WTC11 (cell line): Measurements from ENCODE around the gene CHRNA3. TPM values are rescaled to one million over a fixed set of nuclear protein-coding genes. Genes with fewer than 3 reads are reported as not detected.

ENCODE experiments used
- ATAC-seq: fragments of 200-7000 bp; cut with Tn5 transposase; 2 replicates; pipeline ENCODE4 v1.10.0; 2021; ENCODE audit warnings: mild to moderate bottlenecking, moderate library complexity
- CTCF ChIA-PET: fragments of 300-600 bp; sonication (Branson Sonifier 250); formaldehyde crosslinking; loops from one replicate; lab custom pipeline; 2021; ENCODE audit warnings: antibody characterized with exemption; lab: Charles Lee
- POLR2A ChIA-PET: fragments of 350-600 bp; sonication (Branson Sonifier 250); formaldehyde crosslinking; loops from one replicate; lab custom pipeline; 2021; ENCODE audit warnings: antibody characterized with exemption; lab: Charles Lee
- DNase-seq: peaks from one replicate; pipeline ENCODE4 v3.0.0; 2021; ENCODE audit warnings: low spot score
- H3K27ac Mint-ChIP-seq: 2 replicates; pipeline ENCODE4 v1.8.0; 2021; ENCODE audit warnings: mixed read lengths
- H3K27me3 Mint-ChIP-seq: 2 replicates; pipeline ENCODE4 v1.8.0; 2021; ENCODE audit warnings: low read depth, mild to moderate bottlenecking, moderate library complexity, mixed read lengths
- H3K36me3 Mint-ChIP-seq: 2 replicates; pipeline ENCODE4 v1.8.0; 2021; ENCODE audit warnings: mixed read lengths
- H3K4me1 Mint-ChIP-seq: 2 replicates; pipeline ENCODE4 v1.8.0; 2022; ENCODE audit warnings: mixed read lengths
- H3K4me3 Mint-ChIP-seq: 2 replicates; pipeline ENCODE4 v1.8.0; 2021; ENCODE audit warnings: mild to moderate bottlenecking, moderate library complexity, mixed read lengths
- H3K9me3 Mint-ChIP-seq: 2 replicates; pipeline ENCODE4 v1.8.0; 2021; ENCODE audit warnings: mixed read lengths
- ATF3 ChIP-seq: sonication (generic); formaldehyde crosslinking; conservative IDR thresholded peaks from 2 replicates; pipeline ENCODE4 v1.8.1; 2022; ENCODE audit warnings: mild to moderate bottlenecking, missing genetic modification reagents
- CDX4 ChIP-seq: fragments of 250-450 bp; sonication (Bioruptor Pico); IDR thresholded peaks from 2 replicates; pipeline ENCODE4 v1.9.0; 2021; ENCODE audit warnings: moderate library complexity, mild to moderate bottlenecking, inconsistent platforms, borderline replicate concordance
- E2F4 ChIP-seq: sonication (generic); formaldehyde crosslinking; IDR thresholded peaks from 2 replicates; pipeline ENCODE4 v1.8.1; 2022; ENCODE audit warnings: low read depth, mild to moderate bottlenecking, moderate library complexity, missing genetic modification reagents, borderline replicate concordance
- EMX1 ChIP-seq: fragments of 250-450 bp; sonication (Bioruptor Pico); IDR thresholded peaks from 2 replicates; pipeline ENCODE4 v1.8.0; 2021; ENCODE audit warnings: mild to moderate bottlenecking
- FOXJ3 ChIP-seq: sonication (generic); formaldehyde crosslinking; IDR thresholded peaks from 2 replicates; pipeline ENCODE4 v1.9.0; 2021; ENCODE audit warnings: missing genetic modification reagents, mild to moderate bottlenecking, borderline replicate concordance
- FOXK1 ChIP-seq: sonication (generic); formaldehyde crosslinking; IDR thresholded peaks from 2 replicates; pipeline ENCODE4 v1.8.0; 2022; ENCODE audit warnings: mild to moderate bottlenecking, moderate library complexity, missing genetic modification reagents
- HMGA2 ChIP-seq: fragments of 250-450 bp; sonication (Bioruptor Pico); IDR thresholded peaks from 2 replicates; pipeline ENCODE4 v1.4.0; 2021; ENCODE audit warnings: mild to moderate bottlenecking, moderate library complexity
- IRF2 ChIP-seq: sonication (generic); formaldehyde crosslinking; IDR thresholded peaks from 2 replicates; pipeline ENCODE4 v1.8.0; 2022; ENCODE audit warnings: low read depth, missing genetic modification reagents, borderline replicate concordance
- JUN ChIP-seq: sonication (generic); formaldehyde crosslinking; IDR thresholded peaks from 2 replicates; pipeline ENCODE4 v1.8.0; 2023; ENCODE audit warnings: mild to moderate bottlenecking, missing genetic modification reagents
- MXD4 ChIP-seq: fragments of 250-450 bp; sonication (Bioruptor Pico); IDR thresholded peaks from 2 replicates; pipeline ENCODE4 v1.8.0; 2021; ENCODE audit warnings: mild to moderate bottlenecking, moderate library complexity, borderline replicate concordance
- PREB ChIP-seq: sonication (generic); formaldehyde crosslinking; IDR thresholded peaks from 2 replicates; pipeline ENCODE4 v1.8.1; 2022; ENCODE audit warnings: mild to moderate bottlenecking, missing genetic modification reagents, moderate library complexity, borderline replicate concordance
- RORB ChIP-seq: fragments of 250-450 bp; sonication (Bioruptor Pico); IDR thresholded peaks from 2 replicates; pipeline ENCODE4 v1.9.0; 2021; ENCODE audit warnings: mild to moderate bottlenecking
- SOX15 ChIP-seq: fragments of 250-450 bp; sonication (Bioruptor Pico); IDR thresholded peaks from 2 replicates; pipeline ENCODE4 v1.9.0; 2021; ENCODE audit warnings: mild to moderate bottlenecking
- STAT6 ChIP-seq: sonication (generic); formaldehyde crosslinking; conservative IDR thresholded peaks from 2 replicates; pipeline ENCODE4 v1.8.1; 2023; ENCODE audit warnings: mild to moderate bottlenecking, low read depth, missing genetic modification reagents, moderate library complexity
- ZMAT4 ChIP-seq: fragments of 250-450 bp; sonication (Bioruptor Pico); IDR thresholded peaks from 2 replicates; pipeline ENCODE4 v1.9.0; 2021; ENCODE audit warnings: mild to moderate bottlenecking
- ZNF396 ChIP-seq: fragments of 250-450 bp; sonication (Bioruptor Pico); IDR thresholded peaks from 2 replicates; pipeline ENCODE4 v1.8.0; 2021; ENCODE audit warnings: mild to moderate bottlenecking, moderate library complexity, borderline replicate concordance
- ZNF532 ChIP-seq: fragments of 250-450 bp; sonication (Bioruptor Pico); IDR thresholded peaks from 2 replicates; pipeline ENCODE4 v1.9.0; 2021; ENCODE audit warnings: mild to moderate bottlenecking, borderline replicate concordance
- ZNF671 ChIP-seq: fragments of 250-450 bp; sonication (Bioruptor Pico); IDR thresholded peaks from 2 replicates; pipeline ENCODE4 v1.8.0; 2021; ENCODE audit warnings: mild to moderate bottlenecking
- total RNA-seq: library from RNA; stranded (reverse); gene quantifications from 3 replicates; pipeline ENCODE4 v1.2.3, GENCODE V29; 2021

CHRNA3 gene
- total RNA-seq, 1 experiment from 2014 or later, result 4.4 TPM

- Mint-ChIP-seq H3K36me3 (peaks cover 19% of the 10 kb centered on the region), H3K4me3 (no peak overlapping the region), H3K27me3 (no peaks in the 10 kb centered on the region), H3K27ac (no peak overlapping the region), H3K4me1 (no peaks in the 10 kb centered on the region)
- ChIA-PET CTCF (interaction anchor here (1.0 kb wide), 1 partner anchor 41 kb away, joined by 3 read pairs; no protein-coding TSS in a partner anchor), POLR2A (no interaction called here)
- ATAC-seq, result no peak
- no peak for DNase-seq
- TF ChIP-seq ZMAT4 (CRISPR knock-in tag) (no peak), HMGA2 (CRISPR knock-in tag) (no peak), MXD4 (no peak), FOXK1 (no peak), STAT6 (CRISPR knock-in tag) (no peak), ZNF671 (CRISPR knock-in tag) (no peak), ZNF396 (CRISPR knock-in tag) (no peak)
- TF ChIP-seq, all 79 proteins: peak for 0
- H3K9me3 Mint-ChIP-seq, result peaks cover 3% of the 10 kb centered on the region; the same call in 1 of the 2 replicates
Measured at GRCh38 chr15:78597583-78597982, 23.2 kb downstream of the CHRNA3 start.

- no peak for ATAC-seq
- no peak overlapping the region for H3K4me3 Mint-ChIP-seq
- no peak for DNase-seq
- H3K9me3 Mint-ChIP-seq, result no peaks in the 10 kb centered on the region
- no peaks in the 10 kb centered on the region for H3K27me3 Mint-ChIP-seq
- TF ChIP-seq JUN (CRISPR knock-in tag) (no peak), FOXJ3 (CRISPR knock-in tag) (no peak), EMX1 (CRISPR knock-in tag) (no peak), PREB (CRISPR knock-in tag) (no peak), IRF2 (no peak), RORB (CRISPR knock-in tag) (no peak), E2F4 (CRISPR knock-in tag) (no peak), CDX4 (no peak), SOX15 (no peak), ATF3 (CRISPR knock-in tag) (no peak), ZNF532 (no peak)
- H3K4me1 Mint-ChIP-seq, result peaks cover 7% of the 10 kb centered on the region
- H3K36me3 Mint-ChIP-seq, result no peaks in the 10 kb centered on the region
- ChIA-PET CTCF (interaction anchor here (0.6 to 2.4 kb wide), 2 partner anchors 9 to 24 kb away, joined by 5 to 10 read pairs; partner anchors contain the start of gene CHRNA5), POLR2A (interaction anchor here (1.5 kb wide), 1 partner anchor 10 kb away, joined by 4 read pairs; the partner anchor contains the start of gene CHRNA5)
- H3K27ac Mint-ChIP-seq, result no peak overlapping the region
Measured at GRCh38 chr15:78574944-78575343, 45.9 kb downstream of the CHRNA3 start.
